Nucleus accumbens (tissue), 56 donors: ENCODE data around the gene RPL10.
A peak's percentile ranks its signal among the peaks of the same experiment; 100 is the strongest.

ENCODE experiments used
- DNase-seq, 56 donors: peaks; one replicate each; lab custom pipeline; 2025; lab: John Stamatoyannopoulos, UW

The RPL10 gene

GRCh38 chrX:154397888-154398667, at the start of gene RPL10:
Gene RPL10 (plus strand): TSS chrX:154398377. CDS start chrX:154398520, 143 bp downstream.
- peak; percentile 14 to 95 (median 89) for DNase-seq

- no peak for DNase-seq
Measured at GRCh38 chrX:154348646-154349358, 49.4 kb upstream of the RPL10 start.

DNA sequence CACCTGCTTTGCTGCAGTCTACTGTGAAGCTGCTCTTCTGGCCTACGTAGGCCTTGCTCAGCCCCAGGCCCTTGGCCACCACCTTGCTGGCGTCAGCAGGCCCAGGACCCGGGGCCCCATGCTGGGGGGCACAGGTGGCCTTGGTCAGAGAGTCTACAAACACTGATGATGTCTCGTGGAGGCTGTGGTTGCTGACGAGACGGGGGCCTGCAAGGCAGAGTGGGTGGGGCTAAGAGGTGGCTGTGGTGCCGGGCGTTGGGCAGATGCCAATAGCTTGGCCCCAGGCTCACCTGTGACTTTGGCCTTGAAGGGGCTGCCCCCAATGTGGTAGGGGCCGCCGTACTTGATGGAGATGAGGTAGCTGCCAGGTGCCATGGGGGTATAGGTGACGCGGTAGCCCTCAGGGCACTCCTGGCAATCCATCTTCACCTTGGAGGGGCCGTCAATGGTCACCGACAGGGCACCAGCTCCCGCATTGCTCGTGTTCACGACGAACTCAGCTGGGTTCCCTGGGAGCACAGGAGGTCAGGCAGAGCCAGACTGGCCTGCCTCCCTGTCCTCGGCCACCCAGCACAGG, 48.7 kb upstream of the RPL10 start:
- DNase-seq, result no peak

DNA sequence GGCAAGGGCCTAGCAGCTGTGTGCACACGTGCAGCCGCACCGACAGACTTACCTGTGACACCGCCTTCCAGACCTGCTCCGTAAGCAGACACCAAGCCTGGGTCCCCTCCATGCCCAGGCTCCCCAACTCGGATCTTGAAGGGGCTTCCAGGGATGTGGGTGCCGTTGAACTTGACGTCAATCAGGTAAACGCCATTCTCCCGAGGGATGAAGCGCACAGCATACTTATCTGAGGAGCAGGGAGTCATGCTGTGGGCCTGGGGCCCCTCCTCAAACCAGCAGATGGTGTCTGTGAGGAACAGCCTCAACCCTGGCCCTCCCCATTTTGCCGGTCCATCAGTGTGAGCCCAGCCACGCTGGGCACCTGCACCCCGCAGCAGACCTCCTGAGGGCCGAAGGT, 48.2 kb upstream of the RPL10 start:
- DNase-seq, result no peak

DNA sequence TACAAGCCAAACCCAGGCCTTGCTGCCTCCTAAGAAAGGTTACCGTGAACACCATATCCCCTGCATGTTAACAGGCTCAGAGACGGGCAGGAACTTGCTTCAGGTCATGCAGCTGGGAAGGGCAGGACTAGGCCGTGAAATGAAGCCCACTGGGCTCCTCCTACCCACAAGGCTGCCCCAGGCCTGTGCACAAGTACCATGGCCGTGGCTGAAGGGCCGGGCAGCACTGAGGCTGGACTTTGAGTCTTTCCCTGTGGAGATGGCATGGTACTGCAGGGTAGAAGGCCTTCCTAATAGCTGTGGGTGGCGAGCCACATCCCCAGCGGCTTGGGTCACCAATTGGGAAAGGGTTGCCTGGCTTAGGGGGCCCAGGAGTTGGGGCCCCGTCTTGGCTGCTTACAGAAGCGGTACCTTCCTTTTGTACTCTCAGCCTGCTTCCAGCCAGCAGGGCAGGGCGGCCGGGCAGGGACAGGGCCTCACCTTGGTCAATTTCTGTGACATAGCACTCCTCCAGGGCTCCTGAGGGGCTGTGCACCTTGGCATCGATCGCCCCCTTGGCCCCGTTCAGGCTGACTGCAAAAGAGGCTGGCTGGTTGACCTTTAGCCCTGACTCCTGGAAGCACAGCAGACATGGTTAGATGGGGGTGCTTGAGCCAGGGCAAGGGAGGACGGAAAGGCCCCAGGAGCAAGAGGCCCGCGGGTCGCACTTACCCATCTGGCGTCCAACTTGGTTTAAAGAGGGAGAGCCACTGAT, 47.6 kb upstream of the RPL10 start:
- no peak for DNase-seq

- DNase-seq, result no peak
Measured at GRCh38 chrX:154351183-154352011, 46.8 kb upstream of the RPL10 start.

GRCh38 chrX:154352012-154352401, 46.2 kb upstream of the RPL10 start:
- no peak for DNase-seq

GRCh38 chrX:154352466-154352865, 45.7 kb upstream of the RPL10 start:
- DNase-seq, result no peak

GRCh38 chrX:154353172-154353843, 44.9 kb upstream of the RPL10 start:
- no peak for DNase-seq

DNA sequence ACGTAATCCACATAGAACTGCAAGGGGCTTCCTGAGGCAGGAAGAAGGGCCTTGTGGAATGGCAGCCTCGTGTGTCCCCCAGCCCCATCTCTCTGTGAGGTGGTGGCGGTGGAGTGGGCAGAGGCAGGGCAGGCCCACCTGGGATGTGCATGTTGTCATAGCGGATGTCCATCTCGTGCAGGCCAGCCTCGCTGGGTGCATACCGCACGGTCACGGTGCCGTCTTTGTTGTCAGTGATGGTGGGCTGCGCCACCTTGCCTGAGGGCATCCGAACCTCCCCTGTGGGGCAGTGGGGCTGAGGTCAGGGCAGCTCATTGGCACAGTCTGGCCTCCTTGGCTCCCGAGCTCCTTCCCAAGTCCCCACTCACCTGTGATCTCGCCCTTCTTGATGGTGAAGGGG, 44.2 kb upstream of the RPL10 start:
- no peak for DNase-seq

- no peak for DNase-seq
Measured at GRCh38 chrX:154354516-154354915, 43.7 kb upstream of the RPL10 start.

- DNase-seq, result no peak
Measured at GRCh38 chrX:154355094-154355775, 42.9 kb upstream of the RPL10 start.

DNA sequence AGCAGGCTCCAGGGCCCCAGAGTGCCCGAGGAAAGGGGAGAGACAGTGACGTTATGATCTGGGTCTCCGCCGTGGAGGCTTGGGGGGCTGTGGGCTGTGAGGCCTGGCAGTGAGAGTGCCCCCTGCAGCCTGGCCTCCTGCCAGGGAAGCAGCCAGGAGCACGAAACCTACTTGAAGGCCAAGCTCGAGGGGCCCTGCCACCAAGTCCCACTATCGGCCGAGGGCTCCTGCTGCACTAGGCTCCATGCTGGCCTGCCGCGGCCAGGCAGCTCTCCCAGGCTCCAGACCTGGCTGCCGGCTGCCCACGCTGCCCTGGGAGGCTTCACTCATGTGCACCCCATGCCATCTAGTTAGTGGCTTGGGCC, 42.4 kb upstream of the RPL10 start:
- DNase-seq, result peak in 2 of 56 donors; percentile 14 to 39

DNA sequence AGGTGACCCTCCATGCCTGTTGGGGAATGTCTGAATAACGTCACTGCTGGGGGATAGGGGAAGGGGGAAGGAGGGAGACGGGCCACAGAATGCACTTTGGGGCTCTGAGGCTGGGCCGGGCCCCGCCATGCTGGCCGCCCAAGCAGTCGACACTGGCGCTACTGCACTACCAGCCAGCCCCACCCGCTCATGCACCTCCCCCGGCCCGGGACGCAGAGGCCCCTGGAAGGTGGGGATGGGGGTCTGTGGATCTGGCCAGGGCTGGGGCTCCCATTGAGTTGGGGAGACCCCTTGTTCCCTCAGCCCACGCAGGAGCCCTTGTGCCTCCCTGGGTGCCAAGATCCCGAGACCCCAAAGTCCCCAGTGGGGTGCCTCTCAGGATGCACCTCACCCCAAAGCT, 41.6 kb upstream of the RPL10 start:
- no peak for DNase-seq

DNA sequence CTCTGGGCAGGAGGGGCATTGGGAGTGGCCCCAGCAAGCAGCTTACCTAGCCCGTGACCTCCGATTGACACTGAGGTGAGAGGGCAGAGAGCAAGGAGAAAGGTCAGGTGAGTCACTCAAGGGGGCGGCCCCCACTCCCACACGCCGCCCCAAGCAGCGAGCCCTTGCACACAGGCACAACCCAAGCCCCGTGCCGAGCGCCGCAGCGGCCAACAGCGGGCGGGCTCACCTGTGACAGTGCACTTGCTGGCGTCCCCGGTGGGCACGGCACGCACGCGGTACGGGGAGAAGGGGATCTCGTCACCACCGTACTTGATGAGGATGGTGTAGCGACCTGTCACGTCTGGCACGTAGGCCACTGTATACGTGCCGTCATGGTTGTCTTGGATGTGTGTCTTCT, 41.0 kb upstream of the RPL10 start:
- no peak for DNase-seq

DNA sequence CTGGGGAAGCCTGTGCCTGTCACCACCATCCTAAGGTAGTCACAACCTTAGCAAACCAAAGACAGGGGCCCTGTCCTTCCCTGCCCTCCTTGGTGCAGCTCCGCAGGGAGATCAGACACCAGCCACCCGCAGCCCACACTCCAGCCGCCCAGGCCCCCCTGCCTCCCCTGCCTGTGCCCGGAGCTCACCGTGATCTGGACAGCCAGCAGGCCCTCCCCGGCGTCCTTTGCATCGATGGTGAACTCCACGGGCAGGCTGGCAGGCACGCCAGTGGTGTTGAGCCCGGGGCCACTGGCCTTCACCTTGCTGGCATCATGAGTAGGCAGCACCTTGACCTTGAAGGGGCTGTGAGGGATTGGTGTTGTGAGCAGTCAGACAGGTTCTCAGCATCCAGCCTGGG, 40.2 kb upstream of the RPL10 start:
- DNase-seq, result no peak

- DNase-seq, result no peak
Measured at GRCh38 chrX:154358829-154359228, 39.3 kb upstream of the RPL10 start.

GRCh38 chrX:154359362-154360154, 38.6 kb upstream of the RPL10 start:
- no peak for DNase-seq
